Measurements from ENCODE around the gene CYS1. TPM values are rescaled to one million over a fixed set of nuclear protein-coding genes. Genes with fewer than 3 reads are reported as not detected.

The CYS1 gene
- total and polyA plus RNA-seq, 2 of the 8 experiments (the other 6 are each of a cell fraction or from before 2014, with no cell fraction given), result 0.09 to 0.13 TPM

GRCh38 chr2:10122500-10123280 lies 42.5 kb upstream of the CYS1 start, which contains the start of gene RRM2 (continued):
- TF ChIP-seq ATF3 (IDR thresholded peaks at IDR 0.05; ENCODE audit: insufficient read depth, low read depth, low read length) (no peak), BACH1 (IDR thresholded peaks at IDR 0.05; ENCODE audit: low read length) (0 out of 2 replicates have a peak, but pooled peaks have one; percentile 3), RBBP5 (IDR thresholded peaks at IDR 0.05; ENCODE audit: borderline replicate concordance, low read depth, low read length) (no peak), RAD21 (IDR thresholded peaks at IDR 0.05 in 1 of 2, conservative IDR thresholded peaks at IDR 0.05 in 1 of 2; ENCODE audit: low read depth in 2 of 2, low read length in 2 of 2) (no peak), E2F6 (IDR thresholded peaks at IDR 0.05) (peak; percentile 94), TBP (IDR thresholded peaks at IDR 0.05; ENCODE audit: low read depth, low read length) (peak; percentile 95), SAP30 (IDR thresholded peaks at IDR 0.05; ENCODE audit: insufficient read depth, insufficient replicate concordance, low read length) (peak; percentile 82), CHD7 (IDR thresholded peaks at IDR 0.05; ENCODE audit: insufficient replicate concordance, low read length) (no peak)

All from H1 (cell line).